ENCODE results near the gene MAPK8IP3.

Gene MAPK8IP3

GRCh38 chr16:1818873-1819525 is 113.0 kb downstream of the MAPK8IP3 start:
- TF ChIP-seq, protein P1, sequence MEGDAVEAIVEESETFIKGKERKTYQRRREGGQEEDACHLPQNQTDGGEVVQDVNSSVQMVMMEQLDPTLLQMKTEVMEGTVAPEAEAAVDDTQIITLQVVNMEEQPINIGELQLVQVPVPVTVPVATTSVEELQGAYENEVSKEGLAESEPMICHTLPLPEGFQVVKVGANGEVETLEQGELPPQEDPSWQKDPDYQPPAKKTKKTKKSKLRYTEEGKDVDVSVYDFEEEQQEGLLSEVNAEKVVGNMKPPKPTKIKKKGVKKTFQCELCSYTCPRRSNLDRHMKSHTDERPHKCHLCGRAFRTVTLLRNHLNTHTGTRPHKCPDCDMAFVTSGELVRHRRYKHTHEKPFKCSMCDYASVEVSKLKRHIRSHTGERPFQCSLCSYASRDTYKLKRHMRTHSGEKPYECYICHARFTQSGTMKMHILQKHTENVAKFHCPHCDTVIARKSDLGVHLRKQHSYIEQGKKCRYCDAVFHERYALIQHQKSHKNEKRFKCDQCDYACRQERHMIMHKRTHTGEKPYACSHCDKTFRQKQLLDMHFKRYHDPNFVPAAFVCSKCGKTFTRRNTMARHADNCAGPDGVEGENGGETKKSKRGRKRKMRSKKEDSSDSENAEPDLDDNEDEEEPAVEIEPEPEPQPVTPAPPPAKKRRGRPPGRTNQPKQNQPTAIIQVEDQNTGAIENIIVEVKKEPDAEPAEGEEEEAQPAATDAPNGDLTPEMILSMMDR (conservative IDR thresholded peaks at IDR 0.05), result no peak
- H3K27ac ChIP-seq, result no peak overlapping the region

DNA sequence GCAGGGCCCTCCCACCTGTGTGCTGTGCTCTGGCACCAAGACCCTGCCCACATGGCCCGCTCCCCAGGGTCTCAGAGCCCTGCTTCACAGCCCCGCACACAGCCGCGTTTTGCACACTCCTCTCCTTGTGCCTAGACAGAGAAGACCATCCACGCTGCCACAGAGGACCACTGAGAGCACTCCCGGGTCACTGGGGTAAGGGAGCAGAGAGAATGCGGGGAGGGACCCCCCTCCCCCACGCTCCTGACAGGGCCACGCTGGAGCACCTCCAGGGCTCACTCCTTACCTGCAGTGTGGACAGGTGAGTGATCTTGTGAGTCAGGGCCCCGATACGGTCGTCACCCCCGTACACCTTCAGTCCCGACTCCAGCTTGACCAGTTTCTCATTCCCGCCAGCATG is 113.6 kb downstream of the MAPK8IP3 start:
- TF ChIP-seq, protein P1 (conservative IDR thresholded peaks at IDR 0.05), result no peak
- no peak overlapping the region for H3K27ac ChIP-seq
